Hepatocyte (in vitro differentiated cells): Measurements from ENCODE around the gene TECR. TPM values are rescaled to one million over a fixed set of nuclear protein-coding genes. Genes with fewer than 3 reads are reported as not detected.

Experiments used
- DNase-seq: peaks from one replicate; pipeline ENCODE4 v3.0.0-alpha.2; 2016; ENCODE audit warnings: low spot score
- H2AFZ ChIP-seq: fragments of 200-600 bp; sonication (generic); 2 replicates; pipeline ENCODE4 v1.6.0; 2016; ENCODE audit warnings: antibody characterized with exemption, mild to moderate bottlenecking
- H3K27ac ChIP-seq: fragments of 200-600 bp; sonication (generic); 2 replicates; pipeline ENCODE4 v1.5.1; 2016; ENCODE audit warnings: mild to moderate bottlenecking
- H3K27me3 ChIP-seq: fragments of 200-600 bp; sonication (generic); 2 replicates; pipeline ENCODE4 v1.6.1; 2016
- H3K36me3 ChIP-seq: fragments of 200-600 bp; sonication (generic); replicated peaks from 2 replicates; pipeline ENCODE4 v1.5.1; 2016; ENCODE audit warnings: low read depth; ENCODE audit not compliant: insufficient read depth
- H3K4me1 ChIP-seq: fragments of 200-600 bp; sonication (generic); 2 replicates; pipeline ENCODE4 v1.5.1; 2016; ENCODE audit warnings: mild to moderate bottlenecking, moderate library complexity; ENCODE audit not compliant: insufficient read depth
- H3K4me2 ChIP-seq: fragments of 200-600 bp; sonication (generic); 2 replicates; pipeline ENCODE4 v1.6.0; 2016
- H3K4me3 ChIP-seq: fragments of 200-600 bp; sonication (generic); 2 replicates; pipeline ENCODE4 v1.5.1; 2016; ENCODE audit warnings: mild to moderate bottlenecking
- H3K79me2 ChIP-seq: fragments of 200-600 bp; sonication (generic); 2 replicates; pipeline ENCODE4 v1.6.0; 2017; ENCODE audit warnings: mild to moderate bottlenecking
- H3K9me2 ChIP-seq: fragments of 200-600 bp; sonication (generic); replicated peaks from 2 replicates; pipeline ENCODE4 v1.6.0; 2017; ENCODE audit warnings: mild to moderate bottlenecking; ENCODE audit not compliant: insufficient read depth
- H3K9me3 ChIP-seq: fragments of 200-600 bp; sonication (generic); 2 replicates; pipeline ENCODE4 v1.5.1; 2016; ENCODE audit warnings: low read depth, mild to moderate bottlenecking
- H4K20me1 ChIP-seq: fragments of 200-600 bp; sonication (generic); 2 replicates; pipeline ENCODE4 v1.6.0; 2016; ENCODE audit warnings: mild to moderate bottlenecking; ENCODE audit not compliant: insufficient read depth, poor library complexity, severe bottlenecking
- EZH2 ChIP-seq: fragments of 200-600 bp; sonication (generic); IDR thresholded peaks from 2 replicates; pipeline ENCODE4 v1.6.1; 2016; ENCODE audit warnings: antibody characterized with exemption, mild to moderate bottlenecking, borderline replicate concordance
- EZH2phosphoT487 ChIP-seq: fragments of 200-600 bp; sonication (generic); IDR thresholded peaks from one replicate; pipeline ENCODE4 v1.6.1; 2018; ENCODE audit warnings: antibody characterized with exemption, mild to moderate bottlenecking, low read depth, moderate library complexity; ENCODE audit not compliant: unreplicated experiment, severe bottlenecking
- WGBS: methylation state at CpG from one replicate; pipeline ENCODE4 v1.1.6; 2016; ENCODE audit warnings: low lambda C conversion rate; ENCODE audit errors: missing lambda C conversion rate; 5-methylcytosine and 5-hydroxymethylcytosine counted together
- polyA plus RNA-seq: library from polyadenylated mRNA; unstranded; fragments of >200 nt; fragmentation: Nextera tagmentation; extraction: Ambion mirVana; gene quantifications from 2 replicates; pipeline ENCODE4 v1.2.1, GENCODE V29; 2016
- total RNA-seq: library from RNA; depleted of rRNA; stranded (reverse); fragments of >200 nt; gene quantifications from 2 replicates; pipeline ENCODE4 v1.2.3, GENCODE V29; 2014
- TF ChIP-seq, protein P1 (sequence below): fragments of 200-600 bp; sonication (generic); IDR thresholded peaks from 2 replicates; pipeline ENCODE4 v1.5.1; 2016; ENCODE audit warnings: antibody characterized with exemption, mild to moderate bottlenecking; ENCODE audit not compliant: poor library complexity

TECR gene
- total and polyA plus RNA-seq, 2 experiments from 2014 or later: 65.3 to 366 TPM

DNA sequence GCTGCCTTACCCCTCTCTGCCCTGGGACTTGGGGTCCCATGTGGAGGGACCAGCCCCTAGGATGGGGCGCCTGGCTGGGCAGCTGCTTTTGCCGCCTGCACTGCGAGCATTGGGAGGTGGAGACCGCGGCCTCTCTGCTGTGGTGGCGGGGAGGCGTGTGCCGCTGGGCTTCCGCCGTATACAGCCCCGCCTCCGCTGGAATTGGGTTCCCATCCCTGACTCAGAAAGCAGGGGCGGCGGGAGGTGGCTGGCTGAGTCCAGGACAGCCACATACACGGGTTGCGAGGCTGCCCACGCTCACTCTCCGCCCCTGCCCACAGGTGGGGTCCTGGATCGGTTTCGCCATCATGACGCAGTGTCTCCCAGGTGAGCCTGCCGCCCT, 35.9 kb downstream of the TECR start:
- Histone ChIP-seq H3K27me3 (no peaks in the 10 kb centered on the region), H3K9me2 (no peaks in the 10 kb centered on the region), H3K4me3 (no peak overlapping the region), H3K27ac (no peak overlapping the region), H3K4me2 (no peak overlapping the region), H3K9me3 (no peaks in the 10 kb centered on the region), H3K4me1 (no peaks in the 10 kb centered on the region), H2AFZ (no peak overlapping the region), H3K79me2 (peaks cover 30% of the 10 kb centered on the region), H4K20me1 (peaks cover 5% of the 10 kb centered on the region), H3K36me3 (no peaks in the 10 kb centered on the region)
- TF ChIP-seq EZH2 (no peak), EZH2phosphoT487 (no peak)
- TF ChIP-seq, protein P1, sequence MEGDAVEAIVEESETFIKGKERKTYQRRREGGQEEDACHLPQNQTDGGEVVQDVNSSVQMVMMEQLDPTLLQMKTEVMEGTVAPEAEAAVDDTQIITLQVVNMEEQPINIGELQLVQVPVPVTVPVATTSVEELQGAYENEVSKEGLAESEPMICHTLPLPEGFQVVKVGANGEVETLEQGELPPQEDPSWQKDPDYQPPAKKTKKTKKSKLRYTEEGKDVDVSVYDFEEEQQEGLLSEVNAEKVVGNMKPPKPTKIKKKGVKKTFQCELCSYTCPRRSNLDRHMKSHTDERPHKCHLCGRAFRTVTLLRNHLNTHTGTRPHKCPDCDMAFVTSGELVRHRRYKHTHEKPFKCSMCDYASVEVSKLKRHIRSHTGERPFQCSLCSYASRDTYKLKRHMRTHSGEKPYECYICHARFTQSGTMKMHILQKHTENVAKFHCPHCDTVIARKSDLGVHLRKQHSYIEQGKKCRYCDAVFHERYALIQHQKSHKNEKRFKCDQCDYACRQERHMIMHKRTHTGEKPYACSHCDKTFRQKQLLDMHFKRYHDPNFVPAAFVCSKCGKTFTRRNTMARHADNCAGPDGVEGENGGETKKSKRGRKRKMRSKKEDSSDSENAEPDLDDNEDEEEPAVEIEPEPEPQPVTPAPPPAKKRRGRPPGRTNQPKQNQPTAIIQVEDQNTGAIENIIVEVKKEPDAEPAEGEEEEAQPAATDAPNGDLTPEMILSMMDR: no peak
- DNase-seq: no peak
- 96% methylated on average over 22 of the region's 22 CpGs for WGBS

DNA sequence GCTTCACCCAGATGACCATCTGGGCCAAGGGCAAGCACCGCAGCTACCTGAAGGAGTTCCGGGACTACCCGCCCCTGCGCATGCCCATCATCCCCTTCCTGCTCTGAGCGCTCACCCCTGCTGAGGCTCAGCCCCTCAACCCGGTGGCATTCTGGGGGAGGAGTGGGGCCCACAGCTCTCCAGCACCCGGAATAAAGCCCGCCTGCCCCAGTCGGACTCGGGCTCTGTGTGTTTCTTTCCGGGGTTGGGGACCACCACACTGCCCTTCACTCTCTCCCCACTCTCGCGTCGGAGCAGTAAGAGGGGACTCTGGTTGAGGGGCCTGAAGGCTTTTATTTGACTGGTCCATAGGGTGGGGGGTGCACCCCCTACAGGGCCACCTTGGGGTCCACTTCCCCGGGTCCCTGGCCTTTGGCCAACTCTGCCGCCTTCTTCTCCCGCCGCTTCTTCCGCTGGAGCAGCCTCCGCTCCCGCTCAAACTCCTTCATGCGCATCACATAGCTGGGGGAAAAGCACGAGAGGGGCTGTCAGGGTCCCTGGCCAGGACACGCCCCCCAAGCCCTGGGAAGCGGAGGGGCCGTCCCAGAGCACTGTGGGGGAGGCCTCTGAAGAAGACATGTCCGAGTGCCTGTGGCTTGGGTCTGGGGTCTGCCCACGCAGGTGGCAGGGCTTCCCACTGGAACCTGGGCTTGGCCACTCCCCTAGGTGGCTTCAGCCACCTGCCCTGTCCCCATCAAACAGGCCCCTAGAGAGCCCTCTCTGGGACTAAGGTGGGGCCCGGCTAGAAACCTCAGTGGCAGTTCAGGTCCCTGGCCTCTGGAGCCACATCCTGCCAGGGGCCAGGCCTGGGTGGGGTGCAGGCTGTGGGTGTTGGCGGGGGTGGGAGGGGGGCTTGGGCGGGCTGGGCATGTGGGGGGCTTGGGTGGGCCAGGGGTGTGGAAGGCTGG, 36.6 kb downstream of the TECR start:
- H3K36me3 ChIP-seq: no peaks in the 10 kb centered on the region
- WGBS: 95% methylated on average over 26 of the region's 31 CpGs
- peaks cover 5% of the 10 kb centered on the region for H3K4me1 ChIP-seq

DNA sequence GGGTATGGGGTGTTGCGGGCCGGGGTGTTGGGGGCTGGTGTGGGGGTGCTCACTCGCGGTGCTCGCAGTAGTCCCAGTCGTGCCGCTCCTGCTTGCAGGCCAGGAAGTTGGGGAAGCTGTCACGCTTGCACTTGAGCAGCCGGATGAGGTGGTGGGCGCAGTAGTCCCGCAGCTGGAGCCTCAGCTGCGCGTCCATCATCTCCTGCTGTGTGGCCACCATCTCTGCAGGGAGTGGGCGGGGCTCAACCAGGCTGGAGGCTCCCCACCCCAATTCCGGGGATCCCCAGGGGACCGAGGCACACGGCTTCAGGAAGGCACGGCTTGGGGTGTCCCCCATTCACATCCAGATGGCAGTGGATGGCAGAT, 37.3 kb downstream of the TECR start:
- H3K36me3 ChIP-seq: no peaks in the 10 kb centered on the region

More for the DNA sequence above, 36.6 kb downstream of the TECR start:
- H3K79me2 ChIP-seq: peaks cover 30% of the 10 kb centered on the region
- DNase-seq: peak; percentile 7
- H3K4me3 ChIP-seq: no peak overlapping the region
- no peak overlapping the region for H3K27ac ChIP-seq
- H3K27me3 ChIP-seq: no peaks in the 10 kb centered on the region
- no peaks in the 10 kb centered on the region for H3K9me2 ChIP-seq
- no peak overlapping the region for H3K4me2 ChIP-seq
- H3K9me3 ChIP-seq: no peaks in the 10 kb centered on the region
- H4K20me1 ChIP-seq: peaks cover 3% of the 10 kb centered on the region
- H2AFZ ChIP-seq: no peak overlapping the region
- TF ChIP-seq, protein P1: no peak
- no peak for TF ChIP-seq EZH2phosphoT487
- no peak for TF ChIP-seq EZH2

More for the DNA sequence above, 37.3 kb downstream of the TECR start:
- Histone ChIP-seq H3K27ac (no peak overlapping the region), H3K9me3 (no peaks in the 10 kb centered on the region), H4K20me1 (peaks cover 3% of the 10 kb centered on the region), H3K4me1 (peaks cover 6% of the 10 kb centered on the region), H3K79me2 (peaks cover 31% of the 10 kb centered on the region), H3K27me3 (no peaks in the 10 kb centered on the region), H2AFZ (no peak overlapping the region), H3K4me3 (no peak overlapping the region), H3K9me2 (no peaks in the 10 kb centered on the region), H3K4me2 (no peak overlapping the region)
- WGBS: 97% methylated on average over 14 of the region's 18 CpGs
- TF ChIP-seq EZH2 (no peak), EZH2phosphoT487 (no peak)
- TF ChIP-seq, protein P1: no peak
- no peak for DNase-seq
